NCI-H2029 treated with DMSO at 0.1 percent for 48 hours (cell line): ENCODE measurements around the gene NCLN.
"Not testable (repeated sequence)": the region's sequence is repeated elsewhere in the genome, so short reads cannot be mapped to it uniquely, and the experiment has no call there.

ENCODE experiments used
- DNase-seq: peaks from one replicate; lab custom pipeline; 2025; lab: John Stamatoyannopoulos, UW

NCLN gene

DNA sequence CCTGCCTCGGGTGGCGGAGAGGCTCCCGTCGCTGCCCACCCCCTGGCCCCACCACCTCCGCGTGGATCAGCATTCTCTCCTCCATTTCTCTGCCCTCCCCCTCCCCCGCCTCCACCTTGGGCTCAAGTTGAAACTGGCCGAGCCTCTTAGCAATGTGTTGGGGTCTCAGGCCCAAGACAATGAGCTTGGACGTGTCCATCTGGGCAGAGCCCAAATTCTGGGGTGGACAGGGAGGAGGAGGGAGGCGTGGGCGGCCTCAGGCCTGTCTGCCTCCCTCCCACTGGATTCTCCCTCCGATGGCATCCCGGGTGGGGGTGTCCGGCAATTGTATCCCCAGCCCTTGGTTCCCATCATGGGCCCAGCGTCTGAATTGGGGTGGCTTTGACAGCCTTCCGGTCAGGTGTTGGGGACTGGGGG, 40.0 kb downstream of the NCLN start:
- no peak for DNase-seq

DNA sequence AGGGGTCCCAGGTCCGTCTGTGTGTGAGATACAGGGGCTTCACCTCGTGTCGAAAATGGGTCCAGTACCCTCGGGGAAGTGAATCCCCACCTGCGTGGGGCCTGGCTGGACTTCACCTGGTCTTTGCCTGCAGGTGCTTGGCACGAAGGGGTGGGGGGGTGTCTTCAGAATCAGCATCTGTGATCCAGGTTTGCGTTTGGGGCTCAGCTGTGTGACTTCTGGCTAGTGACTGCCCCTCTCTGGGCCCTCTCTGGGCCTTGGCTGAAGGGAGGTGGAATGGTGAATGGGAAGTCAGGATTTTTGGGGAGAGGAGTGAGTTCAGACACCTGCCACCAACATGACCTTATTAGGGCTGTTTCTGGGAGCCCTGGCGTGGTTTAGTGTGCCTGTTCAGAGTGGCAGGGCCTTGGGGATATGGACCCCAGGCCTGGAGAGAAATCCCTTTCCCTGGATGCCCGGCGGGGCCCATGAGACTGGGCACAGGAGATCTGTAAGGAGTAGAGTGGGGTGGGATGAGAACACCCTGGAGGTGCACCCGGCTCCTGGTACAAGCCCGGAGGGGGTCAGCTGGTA, 41.4 kb downstream of the NCLN start:
- DNase-seq: no peak

DNA sequence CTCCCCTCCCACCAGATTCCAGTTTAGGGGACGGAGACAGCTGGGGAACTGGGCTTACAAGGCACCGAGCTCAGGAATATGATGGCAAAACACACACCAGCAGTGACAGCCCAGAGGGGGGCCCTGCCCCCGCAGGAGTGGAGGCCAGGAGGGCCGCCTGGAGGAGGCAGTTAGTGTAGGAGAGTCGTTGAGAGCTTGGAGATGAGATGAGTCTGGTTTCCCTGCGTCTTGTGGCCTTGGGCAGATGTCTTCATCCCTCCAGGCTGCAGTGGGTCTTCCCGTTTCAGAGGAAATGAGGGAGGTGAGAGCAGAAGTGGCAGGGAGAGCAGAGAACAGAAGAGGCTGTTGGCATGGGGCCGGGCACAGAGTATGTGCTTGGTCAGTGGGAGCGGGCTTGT, 43.6 kb downstream of the NCLN start:
- DNase-seq: peak; percentile 9

DNA sequence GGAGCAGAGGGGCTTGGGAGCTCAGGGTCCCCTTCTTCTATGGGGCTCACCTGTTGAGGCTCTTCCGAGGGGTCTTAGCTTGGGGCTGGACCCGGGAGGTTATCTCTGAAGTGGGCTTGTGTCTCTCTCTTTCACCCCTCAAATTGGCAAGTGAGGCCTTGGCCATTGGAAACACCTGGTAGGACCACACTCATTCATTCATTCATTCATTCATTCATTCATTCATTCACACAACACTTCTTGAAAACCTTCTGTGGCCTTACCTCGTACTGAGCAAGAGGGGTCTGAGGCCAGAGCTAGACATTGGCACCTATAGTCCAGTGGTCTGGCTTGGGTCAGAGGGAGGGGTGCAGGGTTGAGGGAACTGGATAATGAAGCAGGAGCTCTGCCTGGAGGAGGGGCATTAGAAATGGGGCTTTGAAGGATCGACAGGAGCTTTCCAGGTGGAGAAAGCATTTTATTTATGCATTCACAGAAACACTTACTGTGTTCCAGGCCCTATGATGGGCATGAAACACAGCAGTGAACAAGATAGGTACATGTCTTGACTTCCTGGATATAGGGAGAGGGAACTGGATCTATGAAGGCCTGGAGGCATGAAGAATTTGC, 44.3 kb downstream of the NCLN start:
- DNase-seq: no peak

DNA sequence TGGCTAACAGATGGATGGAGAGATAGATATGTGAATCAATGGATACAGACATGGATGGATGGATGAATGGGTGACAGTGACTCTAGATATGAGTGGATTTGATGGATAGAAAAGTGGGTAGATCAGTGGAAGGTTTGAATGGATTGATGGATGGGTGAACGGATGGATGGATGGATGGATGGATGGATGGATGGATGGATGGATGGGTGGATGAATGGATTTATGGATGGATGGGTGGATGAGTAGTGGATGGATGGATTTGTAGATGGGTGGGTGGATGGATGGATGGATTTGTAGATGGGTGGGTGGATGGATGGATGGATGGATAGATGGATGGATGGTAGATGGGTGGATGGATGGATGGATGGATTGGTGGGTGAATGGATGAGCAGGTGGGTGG, 45.6 kb downstream of the NCLN start:
- DNase-seq: no peak

DNA sequence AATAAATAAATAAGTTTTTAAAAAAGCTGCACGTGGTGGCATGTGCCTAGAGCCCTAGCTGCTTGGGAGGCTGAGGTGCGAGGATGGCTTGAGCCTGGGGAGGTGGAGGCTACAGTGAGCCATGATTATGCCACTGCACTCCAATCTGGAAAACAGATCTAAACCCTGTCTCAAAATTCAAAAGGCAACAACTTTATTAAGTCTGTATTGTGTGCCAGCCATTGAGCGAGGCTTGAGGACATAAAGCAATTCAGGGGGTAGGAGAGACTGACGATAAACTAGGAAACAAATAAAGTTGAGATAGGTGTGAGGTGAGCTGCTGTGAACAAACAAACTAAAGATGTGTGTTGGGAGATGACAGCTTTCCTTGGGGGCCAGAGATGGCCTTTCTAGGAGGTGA, 47.4 kb downstream of the NCLN start:
- no peak for DNase-seq

DNA sequence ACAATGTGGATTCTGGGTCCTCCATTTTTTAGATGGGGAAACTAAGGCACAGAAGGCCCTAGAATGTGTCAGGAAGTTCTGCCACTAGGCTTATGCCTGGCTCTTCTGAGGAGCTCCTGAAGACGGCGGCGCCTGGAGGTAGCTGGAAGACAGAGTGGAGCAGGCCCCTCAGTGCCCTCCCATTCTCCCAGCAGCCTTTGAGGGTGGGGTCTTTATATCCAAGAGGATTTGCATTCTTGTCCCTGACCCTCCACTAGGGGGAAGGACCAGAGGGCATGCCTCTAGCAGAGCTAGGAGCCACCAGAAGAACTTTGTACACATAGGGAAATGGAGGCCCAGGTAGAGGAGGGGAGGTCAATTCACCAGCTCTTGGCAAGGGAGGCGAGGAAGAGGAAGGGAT, 48.1 kb downstream of the NCLN start:
- no peak for DNase-seq

DNA sequence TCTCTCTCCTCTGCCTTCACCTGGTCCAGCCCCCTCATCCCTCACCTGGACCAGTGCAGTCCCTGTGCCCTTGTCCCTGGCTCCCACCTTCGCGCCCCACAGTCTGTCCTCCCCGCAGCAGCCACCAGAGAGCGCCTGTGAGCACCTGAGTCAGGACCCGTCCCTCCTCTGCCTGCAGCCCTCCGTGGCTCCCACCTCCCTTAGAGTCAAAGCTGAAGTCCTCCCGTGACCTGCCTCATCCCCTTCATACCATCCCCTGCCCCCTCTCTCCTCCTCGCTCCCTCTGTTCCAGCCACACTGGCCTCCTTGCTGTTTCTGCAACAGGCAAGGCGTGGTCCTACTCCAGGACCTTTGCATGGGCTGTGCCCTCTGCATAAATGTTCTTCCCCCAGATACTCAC, 49.1 kb downstream of the NCLN start:
- no peak for DNase-seq

DNA sequence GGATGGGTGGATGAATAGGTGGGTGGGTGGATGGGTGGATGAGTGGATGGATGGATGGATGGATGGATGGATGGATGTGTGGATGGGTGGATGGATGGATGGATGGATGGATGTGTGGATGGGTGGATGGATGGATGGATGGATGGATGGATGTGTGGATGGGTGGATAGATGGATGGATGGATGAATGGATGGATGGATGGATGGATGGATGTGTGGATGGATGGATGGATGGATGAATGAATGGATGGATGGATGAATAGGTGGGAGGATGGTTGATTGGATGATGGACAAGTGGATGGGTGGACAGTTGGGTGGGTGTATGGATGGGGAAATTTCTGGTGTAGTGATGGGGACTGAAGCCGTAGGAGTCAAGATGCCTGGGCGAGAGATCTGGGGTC, 49.9 kb downstream of the NCLN start:
- not testable (repeated sequence) for DNase-seq

DNA sequence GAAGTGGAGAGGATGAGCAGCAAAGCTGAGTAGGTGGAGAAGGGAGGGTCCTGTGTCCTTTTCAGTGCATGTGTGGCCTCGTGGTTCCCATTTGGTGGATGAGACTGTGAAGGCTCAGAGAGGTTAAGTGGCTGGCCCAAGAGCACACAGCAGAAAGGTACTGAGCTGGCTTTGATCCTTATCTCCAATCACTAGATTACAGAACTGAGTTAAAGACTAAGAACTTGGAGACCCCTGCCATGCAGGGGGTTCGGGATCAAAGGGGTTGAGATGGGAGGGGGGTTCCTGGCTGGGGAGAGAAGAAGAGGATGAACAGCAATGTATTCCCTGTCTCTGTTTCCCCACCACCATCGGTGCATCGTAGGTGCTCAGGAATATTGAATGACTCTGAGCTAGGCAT, 50.5 kb downstream of the NCLN start:
- no peak for DNase-seq

DNA sequence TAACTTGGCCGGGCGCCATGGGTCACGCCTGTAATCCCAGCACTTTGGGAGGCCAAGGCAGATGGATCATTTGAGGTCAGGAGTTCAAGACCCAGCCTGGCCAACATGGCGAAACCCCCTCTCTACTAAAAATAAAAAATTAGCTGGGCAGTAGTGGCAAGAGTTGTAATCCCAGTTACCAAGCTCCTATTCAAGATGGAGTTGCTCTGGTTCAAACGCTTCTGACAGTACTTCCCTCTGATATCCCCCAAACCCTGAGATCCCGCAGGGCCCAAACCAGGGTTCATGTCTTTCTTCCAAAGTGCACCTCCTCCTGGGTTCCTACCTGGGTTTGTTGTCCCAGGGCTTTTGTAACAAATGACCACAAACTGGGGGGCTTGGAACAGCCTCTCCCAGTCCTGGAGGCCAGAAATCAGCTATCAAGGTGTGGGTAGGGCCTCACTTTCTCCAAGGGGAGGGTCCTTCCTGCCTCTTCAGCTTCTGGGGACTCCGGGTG, 52.4 kb downstream of the NCLN start:
- no peak for DNase-seq

DNA sequence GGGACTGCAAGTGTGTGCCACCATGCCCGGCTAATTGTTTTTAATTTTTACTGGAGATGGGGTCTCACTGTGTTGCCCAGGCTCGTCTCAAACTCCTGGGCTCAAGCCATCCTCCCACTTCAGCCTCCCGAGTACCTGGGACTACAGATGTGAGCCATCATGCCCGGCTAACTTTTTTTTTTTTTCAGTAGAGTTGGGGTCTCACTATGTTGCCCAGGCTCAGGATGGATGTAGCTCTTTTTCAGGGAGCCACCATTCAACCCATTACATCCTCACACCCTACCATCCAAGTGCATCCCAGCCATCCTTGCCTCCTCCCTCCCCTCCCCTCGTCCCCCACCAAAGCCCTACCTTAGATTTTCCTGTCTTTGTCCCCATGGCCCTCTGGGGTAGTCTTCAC, 53.6 kb downstream of the NCLN start:
- no peak for DNase-seq

DNA sequence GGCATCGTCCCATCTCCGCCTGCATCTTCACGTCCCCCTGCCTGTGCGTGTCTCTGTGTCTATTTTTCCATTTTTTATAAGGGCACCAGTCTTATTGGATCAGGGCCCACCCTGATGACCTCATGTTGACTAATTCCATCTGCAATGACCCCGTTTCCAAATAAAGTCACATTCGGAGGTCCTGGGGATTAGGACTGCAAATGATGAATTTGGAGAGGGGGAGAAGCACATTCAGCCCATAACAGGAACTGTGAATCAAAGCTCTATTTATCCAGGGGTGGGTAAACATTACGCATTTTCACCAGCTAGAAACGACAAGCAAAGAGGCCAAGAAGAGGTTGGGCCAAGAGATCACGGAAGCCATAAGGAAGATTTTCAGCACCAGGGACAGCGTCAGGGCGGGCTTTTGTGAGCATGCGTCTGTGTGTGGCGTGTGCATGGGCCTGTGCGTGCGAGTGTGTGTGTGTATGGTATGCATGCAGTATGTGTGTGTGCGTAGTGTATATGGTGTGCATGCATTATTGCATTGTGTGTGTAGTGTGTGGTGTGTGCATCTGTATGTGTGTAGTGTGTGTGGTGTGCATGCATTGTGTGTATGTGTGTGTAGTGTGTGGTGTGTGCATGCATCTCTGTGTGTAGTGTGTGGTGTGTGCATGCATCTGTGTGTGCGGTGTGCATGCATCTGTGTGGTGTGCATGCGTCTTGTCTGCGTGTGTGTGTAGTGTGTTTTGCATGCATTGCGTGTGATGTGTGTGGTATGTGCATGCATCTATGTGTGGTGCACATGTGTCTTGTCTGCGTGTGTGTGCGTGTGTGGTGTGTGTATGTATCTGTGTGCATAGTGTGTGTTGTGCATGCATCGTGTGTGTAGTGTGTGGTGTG, 58.3 kb downstream of the NCLN start:
- no peak for DNase-seq

DNA sequence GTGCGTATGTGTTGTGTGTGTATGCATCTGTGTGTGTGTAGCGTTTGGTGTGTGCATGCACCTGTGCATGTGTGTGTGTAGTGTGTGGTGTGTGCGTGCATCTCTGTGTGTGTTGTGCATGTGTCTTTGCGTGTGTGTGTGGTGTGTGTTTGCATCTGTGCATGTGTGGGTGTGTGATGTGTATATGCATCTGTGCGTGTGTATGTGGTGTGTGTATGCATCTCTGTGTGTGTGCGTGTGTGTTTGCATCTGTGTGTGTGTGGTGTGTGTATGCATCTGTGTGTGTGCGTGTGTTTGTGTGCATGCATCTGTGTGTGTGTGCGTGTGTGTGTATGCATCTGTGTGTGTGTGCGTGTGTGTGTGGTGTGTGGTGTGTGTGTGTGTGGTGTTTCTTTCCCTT, 59.3 kb downstream of the NCLN start:
- DNase-seq: no peak

DNA sequence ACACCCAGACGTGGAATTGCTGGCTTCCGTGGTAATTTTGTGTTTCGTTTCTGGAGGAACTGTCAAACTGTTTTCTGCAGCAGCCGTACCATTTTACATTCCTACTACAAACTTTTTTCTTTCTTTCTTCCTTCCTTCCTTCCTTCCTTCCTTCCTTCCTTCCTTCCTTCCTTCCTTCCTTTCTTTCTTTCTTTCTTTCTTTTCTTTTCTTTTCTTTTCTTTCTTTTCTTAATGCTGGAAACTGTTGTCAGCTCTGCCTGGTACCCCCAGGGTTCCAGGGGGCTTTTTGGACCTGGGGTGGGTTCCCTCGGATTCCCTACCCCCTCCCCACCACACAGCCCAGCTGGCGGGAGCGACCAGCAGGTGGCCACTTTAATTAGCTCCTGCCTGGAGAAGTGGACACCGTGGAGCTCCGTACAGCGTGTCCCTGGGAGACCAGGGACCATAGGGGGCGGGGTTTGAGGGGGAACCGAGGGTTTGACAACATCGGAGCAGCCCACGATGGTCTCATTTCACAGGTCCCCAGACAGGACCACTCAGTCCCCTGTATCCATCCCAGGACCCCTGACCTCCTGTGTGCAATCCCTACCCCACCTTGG, 63.1 kb downstream of the NCLN start:
- no peak for DNase-seq

DNA sequence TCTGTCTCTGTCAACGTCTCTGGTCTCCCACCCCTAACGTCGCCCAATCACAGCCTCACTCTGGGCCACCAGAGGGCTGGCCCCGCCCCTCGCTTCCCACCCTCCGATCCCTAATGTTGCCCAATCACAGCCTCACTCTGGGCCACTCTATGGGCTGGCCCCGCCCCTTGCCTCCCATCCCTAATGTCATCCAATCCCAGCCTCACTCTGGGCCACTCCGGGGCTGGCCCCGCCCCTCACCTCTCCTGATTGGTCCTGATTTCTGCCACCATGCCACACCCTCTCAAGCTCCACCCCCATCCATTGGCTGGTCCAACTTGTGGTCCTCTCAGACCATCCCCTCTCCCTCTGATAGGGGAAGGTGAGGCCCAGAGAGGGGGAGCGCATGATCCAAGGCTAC, 63.7 kb downstream of the NCLN start:
- no peak for DNase-seq

DNA sequence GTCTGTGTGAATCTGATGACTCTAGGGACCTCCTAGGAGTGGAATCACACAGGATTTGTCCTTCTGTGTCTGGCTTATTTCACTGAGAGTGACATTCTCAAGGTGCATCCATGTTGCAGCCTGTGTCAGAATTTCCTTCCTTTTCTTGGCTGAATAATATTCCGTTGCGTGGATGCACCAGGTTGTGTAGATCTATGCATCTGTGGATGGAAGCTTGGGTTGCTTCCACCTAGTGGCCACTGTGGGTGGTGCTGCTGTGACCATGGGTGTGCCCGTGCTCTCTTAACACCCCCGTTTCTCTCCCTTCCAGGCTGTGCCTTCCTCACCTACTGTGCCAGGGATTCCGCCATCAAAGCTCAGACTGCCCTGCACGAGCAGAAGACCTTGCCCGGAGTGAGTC, 64.9 kb downstream of the NCLN start:
- DNase-seq: no peak

DNA sequence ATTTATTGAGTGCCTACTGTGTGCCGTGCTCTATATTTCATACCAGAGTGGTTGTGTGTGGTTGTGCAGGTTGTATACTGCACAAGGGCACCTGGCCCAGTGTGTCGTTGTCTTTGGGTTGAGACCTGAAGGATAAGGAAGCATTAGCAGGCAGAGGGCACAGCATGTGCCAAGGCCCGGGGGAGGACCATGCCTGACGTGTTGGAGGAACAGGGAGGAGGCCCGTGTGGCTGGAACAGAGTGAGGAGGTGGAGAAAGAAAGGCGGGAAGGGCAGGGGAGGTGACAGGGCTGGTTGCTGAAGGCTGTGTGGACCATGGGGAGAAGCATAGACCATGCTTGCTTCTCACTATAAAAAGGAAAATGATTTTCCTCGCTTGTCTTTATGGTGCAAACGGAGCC, 65.5 kb downstream of the NCLN start:
- DNase-seq: no peak

DNA sequence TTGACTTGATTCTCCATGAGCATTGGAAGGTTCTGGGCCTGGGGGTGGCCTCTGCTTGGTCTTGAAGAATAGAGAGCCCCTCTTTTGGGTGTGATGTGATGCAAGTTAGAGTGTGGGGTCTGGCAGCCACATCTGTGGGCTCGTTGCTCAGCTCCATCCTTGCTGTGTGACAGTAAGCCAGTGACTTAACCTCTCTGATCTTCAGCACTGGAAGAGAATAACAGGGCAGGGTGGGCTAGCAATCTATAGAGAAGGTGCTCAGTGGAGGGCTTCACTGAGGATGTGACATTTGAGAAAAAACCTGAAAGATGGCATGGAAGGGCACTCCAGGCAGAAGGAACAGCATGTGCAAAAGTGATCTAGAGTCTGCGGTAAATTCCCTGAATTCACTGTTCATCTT, 66.9 kb downstream of the NCLN start:
- no peak for DNase-seq

DNA sequence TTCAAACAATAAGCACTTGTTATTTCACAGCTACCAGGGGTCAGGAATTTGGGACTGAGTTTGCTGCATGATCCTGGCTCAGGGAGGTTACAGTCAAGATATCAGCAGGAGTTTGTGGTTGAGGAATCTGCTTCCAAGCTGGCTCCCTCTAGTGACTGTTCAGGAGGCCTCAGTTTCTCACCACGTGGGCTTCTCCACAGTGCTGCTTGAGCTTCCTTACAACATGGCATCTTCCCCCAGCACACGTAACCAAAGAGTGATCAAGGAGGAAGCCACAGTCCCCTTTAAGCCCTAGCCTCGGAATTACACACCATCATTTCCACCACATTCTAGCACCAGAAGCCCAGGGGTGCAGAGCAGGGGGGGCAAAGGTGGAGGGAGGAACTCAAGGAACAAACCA, 67.5 kb downstream of the NCLN start:
- no peak for DNase-seq

DNA sequence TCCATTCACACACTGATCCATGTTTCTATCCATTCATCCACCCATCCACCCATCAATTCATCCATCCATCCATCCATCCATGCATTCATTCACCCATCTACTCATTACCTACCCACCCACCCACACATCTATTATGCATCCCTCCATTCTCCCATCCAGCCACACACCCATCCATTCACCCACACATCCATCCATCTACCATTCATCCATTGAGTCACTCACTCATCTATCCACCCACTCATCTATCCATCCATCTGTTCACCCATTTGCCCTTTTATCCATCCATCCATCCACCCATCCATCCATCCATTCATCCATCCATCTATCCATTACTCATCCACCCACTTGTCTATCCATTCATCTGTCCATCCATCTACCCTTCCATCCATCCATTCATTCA, 68.8 kb downstream of the NCLN start:
- no peak for DNase-seq

DNA sequence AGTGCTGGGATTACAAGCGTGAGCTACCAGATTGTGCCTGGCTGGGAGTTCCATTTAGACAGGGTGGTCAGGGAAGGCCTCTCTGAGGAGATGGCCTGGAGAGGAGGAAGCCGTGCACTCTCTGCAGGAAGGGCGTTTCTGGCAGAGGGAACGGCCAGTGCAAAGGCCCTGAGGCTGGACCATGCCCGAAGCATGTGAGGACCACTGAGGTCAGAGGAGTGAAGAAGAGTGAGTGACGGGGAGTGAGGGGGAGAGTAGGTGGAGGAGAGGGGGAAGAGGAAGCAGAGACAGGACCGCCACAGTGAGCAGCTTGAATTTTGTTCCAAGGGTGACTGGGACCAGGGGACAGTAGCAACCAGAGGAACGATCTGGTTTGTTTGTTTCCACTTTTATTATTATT, 71.3 kb downstream of the NCLN start:
- no peak for DNase-seq
